K562 (cell line): ENCODE measurements around the gene BAD. TPM values are rescaled to one million over a fixed set of nuclear protein-coding genes. Genes with fewer than 3 reads are reported as not detected.

Experiments
- ARID1B ChIP-seq: fragments of 450-650 bp; IDR thresholded peaks from 2 replicates; pipeline ENCODE4 v1.6.1; 2016; ENCODE audit warnings: antibody characterized with exemption, mild to moderate bottlenecking, inconsistent platforms
- CBX5 ChIP-seq: IDR thresholded peaks from 2 replicates; pipeline ENCODE4 v1.6.1; 2014; ENCODE audit warnings: low read depth, borderline replicate concordance
- CSDE1 ChIP-seq, 2 experiments: fragments of 450-650 bp; IDR thresholded peaks; 2 replicates each; pipeline ENCODE4 v1.6.1; 2016; ENCODE audit warnings: mild to moderate bottlenecking in 1 of 2
- CTBP1 ChIP-seq: fragments of 450-650 bp; IDR thresholded peaks from 2 replicates; pipeline ENCODE4 v1.6.1; 2016; ENCODE audit warnings: borderline replicate concordance
- FOSL1 ChIP-seq: fragments of 200-800 bp; sonication (Bioruptor generic); conservative IDR thresholded peaks from 2 replicates; pipeline ENCODE4 v1.6.1; 2016; ENCODE audit warnings: missing genetic modification characterization, missing compliant biosample characterization
- JUND ChIP-seq, 2 experiments: IDR thresholded peaks; 2 replicates in 1 of 2; 3 replicates in 1 of 2; pipeline ENCODE4 v1.6.1; 2011; ENCODE audit warnings: borderline replicate concordance in 2 of 2, low read depth in 2 of 2, low read length in 2 of 2, improper control_type of control experiment in 1 of 2, missing biosample characterization in 1 of 2, missing genetic modification characterization in 1 of 2, missing genetic modification reagents in 1 of 2
- KDM4B ChIP-seq, 2 experiments: fragments of 450-650 bp in 1 of 2; sonication (generic) in 1 of 2; IDR thresholded peaks; 2 replicates each; pipeline ENCODE4 v1.6.1; 2016 to 2017; ENCODE audit warnings: borderline replicate concordance in 2 of 2, antibody characterized with exemption in 1 of 2, low read depth in 1 of 2, mild to moderate bottlenecking in 1 of 2
- NFE2 ChIP-seq: IDR thresholded peaks from 2 replicates; pipeline ENCODE4 v1.6.1; 2014; ENCODE audit warnings: antibody characterized with exemption, low read depth
- NUFIP1 ChIP-seq: fragments of 450-650 bp; IDR thresholded peaks from 2 replicates; pipeline ENCODE4 v1.6.1; 2018; ENCODE audit not compliant: partially characterized antibody
- PRMT5 ChIP-seq: sonication (generic); formaldehyde crosslinking; IDR thresholded peaks from 2 replicates; pipeline ENCODE4 v1.5.0; 2020; ENCODE audit warnings: missing genetic modification reagents
- RNF2 ChIP-seq: sonication (generic); IDR thresholded peaks from 2 replicates; pipeline ENCODE4 v1.6.1; 2016
- RUNX1 ChIP-seq: sonication (generic); IDR thresholded peaks from 2 replicates; pipeline ENCODE4 v1.6.1; 2016; ENCODE audit warnings: antibody characterized with exemption, low read depth
- TAL1 ChIP-seq: fragments of 450-650 bp; IDR thresholded peaks from 2 replicates; pipeline ENCODE4 v1.6.1; 2016; ENCODE audit warnings: mild to moderate bottlenecking
- ZNF717 ChIP-seq: fragments of 250-450 bp; sonication (Bioruptor Pico); IDR thresholded peaks from 2 replicates; pipeline ENCODE4 v1.5.0; 2021
- polyA plus RNA-seq, 8 experiments: library from polyadenylated mRNA; depleted of rRNA in 4 of 8; stranded (reverse) in 5 of 8; unstranded in 3 of 8; fragments of >200 nt; fragmentation: Nextera tagmentation in 2 of 8; fragmentation: Illumina TruSeq in 1 of 8; extraction: Ambion mirVana in 2 of 8; extraction: Trizol in 1 of 8; gene quantifications; 2 replicates each; pipeline versions ENCODE4 v1.2.1 to v1.2.3, GENCODE V29; 2011 to 2014; ENCODE audit warnings: inconsistent platforms in 1 of 8, missing spikeins in 1 of 8
- total RNA-seq, 7 experiments: library from RNA; depleted of rRNA in 6 of 7; stranded (reverse); fragments of >200 nt in 6 of 7; fragmentation: Illumina TruSeq in 2 of 7; extraction: Trizol in 2 of 7; gene quantifications; 2 replicates each; pipeline versions ENCODE4 v1.2.1 to v1.2.3, GENCODE V29; 2011 to 2021; ENCODE audit warnings: low replicate concordance in 1 of 7
- TF ChIP-seq, protein P1 (sequence below): fragments of 250-450 bp; sonication (Bioruptor Pico); IDR thresholded peaks from 2 replicates; pipeline ENCODE4 v1.4.0; 2020
- TF ChIP-seq, protein P2 (sequence below): fragments of 200-400 bp; formaldehyde crosslinking; IDR thresholded peaks from 2 replicates; pipeline ENCODE4 v1.6.1; 2017; ENCODE audit warnings: mild to moderate bottlenecking, low read depth, low read length, moderate library complexity
- TF ChIP-seq, protein P3 (sequence below): sonication (generic); formaldehyde crosslinking; IDR thresholded peaks from 2 replicates; pipeline ENCODE4 v1.8.0; 2022; ENCODE audit warnings: mild to moderate bottlenecking, low read depth, missing genetic modification reagents

The BAD gene
- total and polyA plus RNA-seq, 9 of the 15 experiments (the other 6 are each of a cell fraction or from before 2014, with no cell fraction given), result 0.61 to 45.6 (median 11.8) TPM

DNA sequence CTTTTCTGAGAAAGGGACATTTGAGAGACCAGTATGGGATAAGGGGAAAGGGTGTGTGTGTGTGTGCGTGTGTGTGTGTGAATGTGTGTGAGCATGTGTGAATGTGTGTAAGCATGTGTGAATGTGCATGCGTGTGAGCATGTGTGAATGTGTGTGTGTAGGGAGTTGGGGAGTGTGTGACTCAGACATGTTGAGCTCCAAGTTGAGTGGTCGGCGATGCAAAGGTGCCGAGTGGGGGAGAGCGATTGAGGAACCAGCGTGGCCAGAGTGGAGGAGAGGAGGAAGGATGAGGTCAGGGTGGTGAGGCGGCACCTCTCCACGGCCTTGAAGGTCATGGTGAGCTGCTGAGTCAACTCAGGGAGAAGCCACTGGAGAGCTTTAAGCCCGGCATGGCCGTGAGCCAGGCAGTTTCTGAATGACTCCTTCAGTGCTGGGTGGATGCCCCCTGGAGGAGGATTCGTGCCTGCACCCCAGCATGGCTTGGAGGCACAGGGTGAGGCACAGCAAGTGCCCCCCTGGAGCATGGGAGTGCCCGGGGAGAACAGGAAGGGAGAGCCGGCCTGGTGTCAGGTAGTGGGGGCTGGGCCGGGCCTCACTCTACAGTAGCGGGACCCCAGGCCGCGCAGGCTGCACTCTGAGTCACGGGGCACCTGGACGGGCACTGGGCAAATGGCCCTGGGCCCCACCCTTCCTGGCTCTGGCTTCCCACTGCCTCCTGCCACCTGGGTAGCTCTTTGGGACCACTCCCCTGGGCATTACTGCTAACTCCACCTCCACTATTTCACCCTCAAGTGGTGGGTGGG, 47.3 kb upstream of the BAD start (continued):
- TF ChIP-seq, protein P1, sequence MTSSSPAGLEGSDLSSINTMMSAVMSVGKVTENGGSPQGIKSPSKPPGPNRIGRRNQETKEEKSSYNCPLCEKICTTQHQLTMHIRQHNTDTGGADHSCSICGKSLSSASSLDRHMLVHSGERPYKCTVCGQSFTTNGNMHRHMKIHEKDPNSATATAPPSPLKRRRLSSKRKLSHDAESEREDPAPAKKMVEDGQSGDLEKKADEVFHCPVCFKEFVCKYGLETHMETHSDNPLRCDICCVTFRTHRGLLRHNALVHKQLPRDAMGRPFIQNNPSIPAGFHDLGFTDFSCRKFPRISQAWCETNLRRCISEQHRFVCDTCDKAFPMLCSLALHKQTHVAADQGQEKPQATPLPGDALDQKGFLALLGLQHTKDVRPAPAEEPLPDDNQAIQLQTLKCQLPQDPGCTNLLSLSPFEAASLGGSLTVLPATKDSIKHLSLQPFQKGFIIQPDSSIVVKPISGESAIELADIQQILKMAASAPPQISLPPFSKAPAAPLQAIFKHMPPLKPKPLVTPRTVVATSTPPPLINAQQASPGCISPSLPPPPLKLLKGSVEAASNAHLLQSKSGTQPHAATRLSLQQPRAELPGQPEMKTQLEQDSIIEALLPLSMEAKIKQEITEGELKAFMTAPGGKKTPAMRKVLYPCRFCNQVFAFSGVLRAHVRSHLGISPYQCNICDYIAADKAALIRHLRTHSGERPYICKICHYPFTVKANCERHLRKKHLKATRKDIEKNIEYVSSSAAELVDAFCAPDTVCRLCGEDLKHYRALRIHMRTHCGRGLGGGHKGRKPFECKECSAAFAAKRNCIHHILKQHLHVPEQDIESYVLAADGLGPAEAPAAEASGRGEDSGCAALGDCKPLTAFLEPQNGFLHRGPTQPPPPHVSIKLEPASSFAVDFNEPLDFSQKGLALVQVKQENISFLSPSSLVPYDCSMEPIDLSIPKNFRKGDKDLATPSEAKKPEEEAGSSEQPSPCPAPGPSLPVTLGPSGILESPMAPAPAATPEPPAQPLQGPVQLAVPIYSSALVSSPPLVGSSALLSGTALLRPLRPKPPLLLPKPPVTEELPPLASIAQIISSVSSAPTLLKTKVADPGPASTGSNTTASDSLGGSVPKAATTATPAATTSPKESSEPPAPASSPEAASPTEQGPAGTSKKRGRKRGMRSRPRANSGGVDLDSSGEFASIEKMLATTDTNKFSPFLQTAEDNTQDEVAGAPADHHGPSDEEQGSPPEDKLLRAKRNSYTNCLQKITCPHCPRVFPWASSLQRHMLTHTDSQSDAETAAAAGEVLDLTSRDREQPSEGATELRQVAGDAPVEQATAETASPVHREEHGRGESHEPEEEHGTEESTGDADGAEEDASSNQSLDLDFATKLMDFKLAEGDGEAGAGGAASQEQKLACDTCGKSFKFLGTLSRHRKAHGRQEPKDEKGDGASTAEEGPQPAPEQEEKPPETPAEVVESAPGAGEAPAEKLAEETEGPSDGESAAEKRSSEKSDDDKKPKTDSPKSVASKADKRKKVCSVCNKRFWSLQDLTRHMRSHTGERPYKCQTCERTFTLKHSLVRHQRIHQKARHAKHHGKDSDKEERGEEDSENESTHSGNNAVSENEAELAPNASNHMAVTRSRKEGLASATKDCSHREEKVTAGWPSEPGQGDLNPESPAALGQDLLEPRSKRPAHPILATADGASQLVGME (CRISPR knock-in tag), result no peak
- TF ChIP-seq, protein P2, sequence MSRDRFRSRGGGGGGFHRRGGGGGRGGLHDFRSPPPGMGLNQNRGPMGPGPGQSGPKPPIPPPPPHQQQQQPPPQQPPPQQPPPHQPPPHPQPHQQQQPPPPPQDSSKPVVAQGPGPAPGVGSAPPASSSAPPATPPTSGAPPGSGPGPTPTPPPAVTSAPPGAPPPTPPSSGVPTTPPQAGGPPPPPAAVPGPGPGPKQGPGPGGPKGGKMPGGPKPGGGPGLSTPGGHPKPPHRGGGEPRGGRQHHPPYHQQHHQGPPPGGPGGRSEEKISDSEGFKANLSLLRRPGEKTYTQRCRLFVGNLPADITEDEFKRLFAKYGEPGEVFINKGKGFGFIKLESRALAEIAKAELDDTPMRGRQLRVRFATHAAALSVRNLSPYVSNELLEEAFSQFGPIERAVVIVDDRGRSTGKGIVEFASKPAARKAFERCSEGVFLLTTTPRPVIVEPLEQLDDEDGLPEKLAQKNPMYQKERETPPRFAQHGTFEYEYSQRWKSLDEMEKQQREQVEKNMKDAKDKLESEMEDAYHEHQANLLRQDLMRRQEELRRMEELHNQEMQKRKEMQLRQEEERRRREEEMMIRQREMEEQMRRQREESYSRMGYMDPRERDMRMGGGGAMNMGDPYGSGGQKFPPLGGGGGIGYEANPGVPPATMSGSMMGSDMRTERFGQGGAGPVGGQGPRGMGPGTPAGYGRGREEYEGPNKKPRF, result no peak
- TF ChIP-seq, protein P3, sequence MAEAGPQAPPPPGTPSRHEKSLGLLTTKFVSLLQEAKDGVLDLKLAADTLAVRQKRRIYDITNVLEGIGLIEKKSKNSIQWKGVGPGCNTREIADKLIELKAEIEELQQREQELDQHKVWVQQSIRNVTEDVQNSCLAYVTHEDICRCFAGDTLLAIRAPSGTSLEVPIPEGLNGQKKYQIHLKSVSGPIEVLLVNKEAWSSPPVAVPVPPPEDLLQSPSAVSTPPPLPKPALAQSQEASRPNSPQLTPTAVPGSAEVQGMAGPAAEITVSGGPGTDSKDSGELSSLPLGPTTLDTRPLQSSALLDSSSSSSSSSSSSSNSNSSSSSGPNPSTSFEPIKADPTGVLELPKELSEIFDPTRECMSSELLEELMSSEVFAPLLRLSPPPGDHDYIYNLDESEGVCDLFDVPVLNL, result no peak
- peak; percentile 84 for TF ChIP-seq JUND (IDR thresholded peaks at IDR 0.05; ENCODE audit: borderline replicate concordance, low read depth, low read length)
- peak; percentile 75; the same call in 2 of the 3 replicates for TF ChIP-seq JUND (tag; IDR thresholded peaks at IDR 0.05; ENCODE audit: borderline replicate concordance, low read depth, low read length)
- peak; percentile 15; the same call in 1 of the 2 replicates for TF ChIP-seq TAL1
- no peak for TF ChIP-seq RUNX1
- peak; percentile 77 for TF ChIP-seq CTBP1
- TF ChIP-seq FOSL1 (tag), result peak; percentile 84
- TF ChIP-seq ZNF717 (CRISPR knock-in tag), result no peak
- peak; percentile 81 for TF ChIP-seq NFE2
- peak; percentile 89 for TF ChIP-seq ARID1B
- no peak for TF ChIP-seq PRMT5
- no peak for TF ChIP-seq CBX5
- peak in 1 of 2 experiments; percentile 86; a peak in 1 of 4 replicates for TF ChIP-seq CSDE1 (IDR thresholded peaks at IDR 0.05)
- TF ChIP-seq NUFIP1, result peak; percentile 19
- TF ChIP-seq RNF2, result no peak
- TF ChIP-seq KDM4B (IDR thresholded peaks at IDR 0.05; ENCODE audit: borderline replicate concordance in 2 of 2, low read depth in 1 of 2), result peak in 1 of 2 experiments; percentile 60; a peak in 1 of 4 replicates
